K562 (cell line): ENCODE data around the gene ATXN8OS. TPM values are rescaled to one million over a fixed set of nuclear protein-coding genes. Genes with fewer than 3 reads are reported as not detected.

Experiments
- ATF4 ChIP-seq: fragments of 450-650 bp; formaldehyde crosslinking; IDR thresholded peaks from 2 replicates; pipeline ENCODE4 v1.4.0; 2022; ENCODE audit warnings: mild to moderate bottlenecking, moderate library complexity
- CGGBP1 ChIP-seq: fragments of 250-450 bp; sonication (Bioruptor Pico); IDR thresholded peaks from 2 replicates; pipeline ENCODE4 v1.9.0; 2021; ENCODE audit warnings: mild to moderate bottlenecking
- DACH1 ChIP-seq: fragments of 450-650 bp; IDR thresholded peaks from 2 replicates; pipeline ENCODE4 v1.6.1; 2018; ENCODE audit not compliant: partially characterized antibody
- FOXO4 ChIP-seq: fragments of 450-650 bp; formaldehyde crosslinking; IDR thresholded peaks from 2 replicates; pipeline ENCODE4 v1.4.0; 2020; ENCODE audit warnings: mild to moderate bottlenecking, moderate library complexity
- GABPB1 ChIP-seq: sonication (generic); formaldehyde crosslinking; IDR thresholded peaks from 2 replicates; pipeline ENCODE4 v1.8.0; 2022; ENCODE audit warnings: mild to moderate bottlenecking, missing genetic modification reagents
- GATAD2A ChIP-seq: fragments of 450-650 bp; IDR thresholded peaks from 2 replicates; pipeline ENCODE4 v1.6.1; 2017
- HCFC1 ChIP-seq: IDR thresholded peaks from 2 replicates; pipeline ENCODE4 v1.6.1; 2012; ENCODE audit warnings: low read depth, low read length, improper control_type of control experiment
- NONO ChIP-seq, 2 experiments: fragments of 200-400 bp in 1 of 2; fragments of 450-650 bp in 1 of 2; formaldehyde crosslinking in 1 of 2; IDR thresholded peaks; 2 replicates each; pipeline ENCODE4 v1.6.1; 2017; ENCODE audit warnings: low read depth in 2 of 2, mild to moderate bottlenecking in 2 of 2, moderate library complexity in 2 of 2, low read length in 1 of 2
- SPI1 ChIP-seq: IDR thresholded peaks from 2 replicates; pipeline ENCODE4 v1.6.1; 2011; ENCODE audit warnings: low read depth, low read length, control low read depth, borderline replicate concordance
- polyA plus RNA-seq, 8 experiments: library from polyadenylated mRNA; depleted of rRNA in 4 of 8; stranded (reverse) in 5 of 8; unstranded in 3 of 8; fragments of >200 nt; fragmentation: Nextera tagmentation in 2 of 8; fragmentation: Illumina TruSeq in 1 of 8; extraction: Ambion mirVana in 2 of 8; extraction: Trizol in 1 of 8; gene quantifications; 2 replicates each; pipeline versions ENCODE4 v1.2.1 to v1.2.3, GENCODE V29; 2011 to 2014; ENCODE audit warnings: inconsistent platforms in 1 of 8, missing spikeins in 1 of 8
- total RNA-seq, 7 experiments: library from RNA; depleted of rRNA in 6 of 7; stranded (reverse); fragments of >200 nt in 6 of 7; fragmentation: Illumina TruSeq in 2 of 7; extraction: Trizol in 2 of 7; gene quantifications; 2 replicates each; pipeline versions ENCODE4 v1.2.1 to v1.2.3, GENCODE V29; 2011 to 2021; ENCODE audit warnings: low replicate concordance in 1 of 7
- TF ChIP-seq, protein P1 (sequence below), 2 experiments: fragments of 450-650 bp in 1 of 2; sonication (generic) in 1 of 2; formaldehyde crosslinking in 1 of 2; IDR thresholded peaks; 2 replicates each; pipeline versions ENCODE4 v1.7.1 to v1.9.0; 2016 to 2022; ENCODE audit warnings: inconsistent platforms in 1 of 2, mild to moderate bottlenecking in 1 of 2, missing genetic modification reagents in 1 of 2
- TF ChIP-seq, protein P2 (sequence below): fragments of 450-650 bp; IDR thresholded peaks from 2 replicates; pipeline ENCODE4 v1.6.1; 2017; ENCODE audit warnings: antibody characterized with exemption

Gene ATXN8OS
- total and polyA plus RNA-seq, 9 of the 15 experiments (the other 6 are each of a cell fraction or from before 2014, with no cell fraction given): not detected

DNA sequence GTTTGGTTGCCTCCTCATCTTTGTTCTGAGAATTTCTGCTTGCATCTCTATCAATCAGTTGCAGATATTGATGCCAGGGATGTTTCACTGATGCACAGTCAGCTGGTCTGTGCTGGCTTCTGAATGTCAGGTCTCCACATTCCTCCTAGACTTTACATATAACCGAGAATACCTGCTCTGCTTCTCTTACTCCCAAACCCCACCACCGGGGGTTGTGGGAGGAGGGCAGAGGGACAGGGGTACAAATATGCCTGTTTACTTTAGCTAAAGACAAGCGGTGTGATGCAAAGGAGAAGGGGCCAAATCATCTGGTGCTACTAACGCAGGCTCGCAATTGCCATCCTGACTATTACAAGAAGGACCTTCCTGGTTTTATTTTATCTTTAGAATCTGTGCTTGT lies 18.1 kb downstream of the ATXN8OS start (continued):
- TF ChIP-seq, protein P1, sequence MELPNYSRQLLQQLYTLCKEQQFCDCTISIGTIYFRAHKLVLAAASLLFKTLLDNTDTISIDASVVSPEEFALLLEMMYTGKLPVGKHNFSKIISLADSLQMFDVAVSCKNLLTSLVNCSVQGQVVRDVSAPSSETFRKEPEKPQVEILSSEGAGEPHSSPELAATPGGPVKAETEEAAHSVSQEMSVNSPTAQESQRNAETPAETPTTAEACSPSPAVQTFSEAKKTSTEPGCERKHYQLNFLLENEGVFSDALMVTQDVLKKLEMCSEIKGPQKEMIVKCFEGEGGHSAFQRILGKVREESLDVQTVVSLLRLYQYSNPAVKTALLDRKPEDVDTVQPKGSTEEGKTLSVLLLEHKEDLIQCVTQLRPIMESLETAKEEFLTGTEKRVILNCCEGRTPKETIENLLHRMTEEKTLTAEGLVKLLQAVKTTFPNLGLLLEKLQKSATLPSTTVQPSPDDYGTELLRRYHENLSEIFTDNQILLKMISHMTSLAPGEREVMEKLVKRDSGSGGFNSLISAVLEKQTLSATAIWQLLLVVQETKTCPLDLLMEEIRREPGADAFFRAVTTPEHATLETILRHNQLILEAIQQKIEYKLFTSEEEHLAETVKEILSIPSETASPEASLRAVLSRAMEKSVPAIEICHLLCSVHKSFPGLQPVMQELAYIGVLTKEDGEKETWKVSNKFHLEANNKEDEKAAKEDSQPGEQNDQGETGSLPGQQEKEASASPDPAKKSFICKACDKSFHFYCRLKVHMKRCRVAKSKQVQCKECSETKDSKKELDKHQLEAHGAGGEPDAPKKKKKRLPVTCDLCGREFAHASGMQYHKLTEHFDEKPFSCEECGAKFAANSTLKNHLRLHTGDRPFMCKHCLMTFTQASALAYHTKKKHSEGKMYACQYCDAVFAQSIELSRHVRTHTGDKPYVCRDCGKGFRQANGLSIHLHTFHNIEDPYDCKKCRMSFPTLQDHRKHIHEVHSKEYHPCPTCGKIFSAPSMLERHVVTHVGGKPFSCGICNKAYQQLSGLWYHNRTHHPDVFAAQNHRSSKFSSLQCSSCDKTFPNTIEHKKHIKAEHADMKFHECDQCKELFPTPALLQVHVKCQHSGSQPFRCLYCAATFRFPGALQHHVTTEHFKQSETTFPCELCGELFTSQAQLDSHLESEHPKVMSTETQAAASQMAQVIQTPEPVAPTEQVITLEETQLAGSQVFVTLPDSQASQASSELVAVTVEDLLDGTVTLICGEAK (IDR thresholded peaks at IDR 0.05): no peak
- TF ChIP-seq, protein P1 (CRISPR knock-in tag; IDR thresholded peaks at IDR 0.05): no peak
- TF ChIP-seq SPI1: no peak
- TF ChIP-seq GABPB1: no peak
- no peak for TF ChIP-seq CGGBP1 (CRISPR knock-in tag)
- TF ChIP-seq NONO (IDR thresholded peaks at IDR 0.05; ENCODE audit: low read depth in 2 of 2, low read length in 1 of 2): no peak
- no peak for TF ChIP-seq HCFC1
- TF ChIP-seq FOXO4: no peak
- TF ChIP-seq GATAD2A: no peak
- no peak for TF ChIP-seq ATF4 (CRISPR knock-in tag)
- TF ChIP-seq DACH1: no peak
- TF ChIP-seq, protein P2, sequence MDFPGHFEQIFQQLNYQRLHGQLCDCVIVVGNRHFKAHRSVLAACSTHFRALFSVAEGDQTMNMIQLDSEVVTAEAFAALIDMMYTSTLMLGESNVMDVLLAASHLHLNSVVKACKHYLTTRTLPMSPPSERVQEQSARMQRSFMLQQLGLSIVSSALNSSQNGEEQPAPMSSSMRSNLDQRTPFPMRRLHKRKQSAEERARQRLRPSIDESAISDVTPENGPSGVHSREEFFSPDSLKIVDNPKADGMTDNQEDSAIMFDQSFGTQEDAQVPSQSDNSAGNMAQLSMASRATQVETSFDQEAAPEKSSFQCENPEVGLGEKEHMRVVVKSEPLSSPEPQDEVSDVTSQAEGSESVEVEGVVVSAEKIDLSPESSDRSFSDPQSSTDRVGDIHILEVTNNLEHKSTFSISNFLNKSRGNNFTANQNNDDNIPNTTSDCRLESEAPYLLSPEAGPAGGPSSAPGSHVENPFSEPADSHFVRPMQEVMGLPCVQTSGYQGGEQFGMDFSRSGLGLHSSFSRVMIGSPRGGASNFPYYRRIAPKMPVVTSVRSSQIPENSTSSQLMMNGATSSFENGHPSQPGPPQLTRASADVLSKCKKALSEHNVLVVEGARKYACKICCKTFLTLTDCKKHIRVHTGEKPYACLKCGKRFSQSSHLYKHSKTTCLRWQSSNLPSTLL: no peak
- TF ChIP-seq, all 486 proteins: peak for 0
